GM19438 (cell line): ENCODE measurements around the gene FGGY.
"Not testable (repeated sequence)": the region's sequence is repeated elsewhere in the genome, so short reads cannot be mapped to it uniquely, and the experiment has no call there.

Experiments used
- ATAC-seq: cut with Tn5 transposase; IDR thresholded peaks from one replicate; pipeline ENCODE4 v1.9.1; 2021; ENCODE audit warnings: low read depth; ENCODE audit not compliant: unreplicated experiment

Gene FGGY

GRCh38 chr1:59561796-59562195 lies 264.9 kb downstream of the FGGY start:
- ATAC-seq, result no peak

GRCh38 chr1:59564192-59564891 lies 267.4 kb downstream of the FGGY start:
- no peak for ATAC-seq

- ATAC-seq, result no peak
These were observed 268.9 kb downstream of the FGGY start for GRCh38 chr1:59565611-59566410.

DNA sequence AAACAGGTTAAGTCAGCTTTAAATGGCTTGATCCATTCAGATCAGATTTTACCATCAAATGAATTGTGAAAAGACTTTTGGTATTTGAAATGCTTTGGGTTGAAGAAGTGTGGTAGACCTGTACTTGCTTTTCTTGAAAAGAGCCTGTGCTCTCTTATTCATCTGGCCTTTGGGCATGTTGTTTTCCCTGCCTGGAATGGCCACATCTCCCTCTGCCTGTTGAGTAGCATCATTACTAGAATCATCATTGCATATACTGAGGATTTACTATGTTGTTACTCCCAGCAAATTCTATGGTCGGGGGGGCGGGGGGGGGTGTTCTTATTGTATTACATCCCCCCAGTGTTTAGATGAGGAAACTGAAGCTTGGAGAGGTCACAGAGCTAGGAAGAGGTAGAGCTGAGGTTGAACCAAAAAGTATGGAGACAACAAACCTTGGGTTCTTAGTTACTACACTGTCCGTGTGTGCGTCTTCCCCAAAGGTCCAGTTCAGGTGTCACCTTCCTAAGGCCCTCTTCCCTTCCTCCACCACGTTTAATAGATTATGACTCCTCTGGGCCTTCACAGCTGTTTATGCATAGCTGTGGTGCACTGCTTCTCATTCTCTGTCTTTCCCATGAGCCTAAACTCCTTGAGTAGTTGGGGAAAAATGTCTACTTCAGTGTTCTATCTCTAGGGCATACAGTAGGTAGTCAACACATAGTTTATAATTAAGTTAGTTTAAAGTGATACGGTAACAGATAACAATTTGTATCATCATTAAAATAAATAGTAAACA lies 271.5 kb downstream of the FGGY start:
- no peak for ATAC-seq

- no peak for ATAC-seq
These were observed 272.3 kb downstream of the FGGY start for GRCh38 chr1:59569198-59569597.

DNA sequence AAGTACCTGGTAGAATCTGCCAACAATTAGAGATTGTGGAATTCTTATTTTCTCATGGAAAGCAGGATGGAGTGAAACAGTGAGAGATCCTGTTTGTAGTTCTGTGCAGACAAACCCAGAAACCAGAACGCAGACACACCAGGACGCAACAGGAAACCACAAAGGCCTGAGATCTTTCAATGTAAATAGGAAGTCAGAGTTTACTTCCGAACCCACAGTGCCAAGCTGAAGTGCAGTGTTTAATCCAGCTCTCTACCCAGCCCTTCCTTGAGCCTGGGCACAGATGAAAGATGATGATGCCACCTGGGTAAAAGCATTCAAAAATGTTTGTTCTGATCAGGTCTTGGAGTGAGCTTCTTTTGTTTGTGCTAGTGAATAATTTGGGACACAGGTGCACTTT lies 273.6 kb downstream of the FGGY start:
- ATAC-seq, result peak; percentile 76

GRCh38 chr1:59574085-59574484 lies 277.2 kb downstream of the FGGY start:
- ATAC-seq, result no peak

- ATAC-seq, result no peak
These were observed 280.9 kb downstream of the FGGY start for GRCh38 chr1:59577774-59578173.

DNA sequence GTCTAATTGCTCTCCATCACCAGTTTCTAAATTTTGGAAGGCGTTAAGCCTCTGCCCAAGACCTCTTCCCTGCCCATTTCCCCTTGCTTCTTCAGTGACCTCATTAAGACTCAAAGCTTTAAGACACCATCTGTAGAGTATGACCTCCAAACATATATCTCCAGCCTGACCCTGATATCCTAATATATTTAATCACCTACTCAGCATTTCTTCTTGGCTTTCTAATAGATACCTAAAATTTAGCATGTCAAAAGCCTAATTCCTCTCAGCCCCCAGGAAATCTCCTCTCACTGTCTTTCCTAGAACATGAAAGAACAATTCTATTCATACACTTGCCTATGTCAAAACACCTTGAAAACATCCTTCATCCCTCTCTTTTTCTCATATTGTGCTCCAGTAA lies 282.3 kb downstream of the FGGY start:
- no peak for ATAC-seq

DNA sequence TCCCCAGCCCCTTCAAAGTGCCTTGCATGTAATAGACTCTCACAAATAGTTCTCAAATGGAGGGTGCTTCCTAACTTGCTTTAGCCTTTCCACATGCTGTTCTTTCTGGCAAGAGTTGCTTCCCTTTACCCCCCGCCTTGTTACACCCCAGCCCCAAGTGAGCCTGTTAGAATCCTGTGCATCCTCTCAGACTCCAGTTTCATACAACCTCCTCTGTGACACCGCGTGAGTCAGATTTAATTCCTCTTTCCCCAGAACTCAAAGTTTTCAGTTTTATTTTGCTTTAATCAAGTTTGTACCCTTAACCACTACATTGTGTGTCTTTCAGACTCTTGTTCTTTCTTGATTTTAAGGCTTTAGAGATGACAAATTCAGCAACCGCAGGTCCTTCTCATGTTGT lies 283.4 kb downstream of the FGGY start:
- ATAC-seq, result no peak

- not testable (repeated sequence) for ATAC-seq
These were observed 295.5 kb downstream of the FGGY start for GRCh38 chr1:59592410-59592809.

DNA sequence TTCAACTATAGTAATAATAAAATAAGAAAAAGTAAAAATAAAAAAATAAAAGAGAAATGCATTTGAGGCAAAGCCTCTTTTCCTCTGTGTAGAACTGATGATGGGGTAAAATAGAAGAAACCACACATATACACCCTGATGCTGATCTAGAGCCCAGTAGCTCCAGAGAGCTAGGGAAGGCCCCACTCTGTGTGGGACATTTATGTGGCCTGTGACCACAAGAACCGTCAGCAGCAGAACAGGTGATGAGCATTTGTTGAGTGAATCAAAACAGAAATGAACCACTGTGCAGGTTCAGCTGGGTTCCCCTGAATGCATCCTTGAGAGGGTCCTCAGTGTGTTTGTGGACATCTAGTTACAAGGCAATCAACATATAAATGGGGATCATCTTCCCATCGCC lies 296.0 kb downstream of the FGGY start:
- ATAC-seq, result no peak

GRCh38 chr1:59593798-59594790 lies 297.2 kb downstream of the FGGY start:
- ATAC-seq, result no peak

GRCh38 chr1:59595774-59596173 lies 298.9 kb downstream of the FGGY start:
- ATAC-seq, result no peak

GRCh38 chr1:59596432-59596831 lies 299.5 kb downstream of the FGGY start:
- ATAC-seq, result no peak

- no peak for ATAC-seq
These were observed 300.1 kb downstream of the FGGY start for GRCh38 chr1:59596956-59597355.

DNA sequence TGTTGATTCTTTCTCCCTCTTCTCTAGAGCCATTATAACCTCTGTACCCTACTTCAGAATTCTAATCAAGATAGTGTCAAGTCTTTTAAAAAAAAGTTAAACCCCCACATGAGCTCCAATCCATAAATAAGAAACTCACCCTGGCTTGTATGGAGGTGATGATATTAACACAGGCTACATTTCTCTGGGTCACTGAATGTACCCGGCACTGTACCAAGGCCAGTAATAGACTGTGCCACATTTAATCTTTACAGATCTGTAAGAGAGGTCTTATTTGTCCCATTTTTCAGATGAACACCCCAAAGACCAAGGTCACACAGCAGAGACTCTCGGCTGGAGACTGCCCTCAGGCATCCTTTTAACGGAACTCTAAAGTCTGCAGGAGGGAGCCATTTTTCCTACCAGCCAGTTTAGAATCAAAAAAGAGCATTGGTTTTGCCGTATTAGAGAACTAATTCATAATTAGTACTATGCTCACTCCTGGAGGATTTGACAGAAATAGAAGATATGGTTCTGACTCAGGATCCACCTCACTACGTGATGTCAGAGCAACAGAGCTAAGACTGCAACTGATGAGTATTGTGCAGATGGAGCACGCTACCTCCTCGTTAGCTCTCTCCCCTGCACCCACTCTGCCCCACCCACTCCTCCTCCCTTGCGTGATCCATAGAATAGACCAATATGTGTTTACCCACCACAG lies 300.7 kb downstream of the FGGY start:
- ATAC-seq, result no peak

DNA sequence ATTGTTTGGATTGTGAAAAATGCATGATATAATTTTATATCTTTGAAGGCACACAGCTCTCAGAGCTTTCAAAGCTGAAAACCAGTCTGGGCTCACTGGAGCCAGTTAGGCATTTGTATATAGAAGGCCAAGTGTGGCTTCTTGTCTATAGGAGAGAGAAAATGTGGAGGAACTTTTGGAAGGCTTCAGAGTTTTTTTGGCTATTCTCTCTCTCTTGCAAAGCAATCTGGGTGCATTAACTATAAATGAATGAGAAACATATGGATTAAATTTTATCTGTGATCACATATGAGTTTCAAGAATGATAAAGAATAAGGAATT lies 301.2 kb downstream of the FGGY start:
- no peak for ATAC-seq

GRCh38 chr1:59601041-59601441 lies 304.1 kb downstream of the FGGY start:
- no peak for ATAC-seq

DNA sequence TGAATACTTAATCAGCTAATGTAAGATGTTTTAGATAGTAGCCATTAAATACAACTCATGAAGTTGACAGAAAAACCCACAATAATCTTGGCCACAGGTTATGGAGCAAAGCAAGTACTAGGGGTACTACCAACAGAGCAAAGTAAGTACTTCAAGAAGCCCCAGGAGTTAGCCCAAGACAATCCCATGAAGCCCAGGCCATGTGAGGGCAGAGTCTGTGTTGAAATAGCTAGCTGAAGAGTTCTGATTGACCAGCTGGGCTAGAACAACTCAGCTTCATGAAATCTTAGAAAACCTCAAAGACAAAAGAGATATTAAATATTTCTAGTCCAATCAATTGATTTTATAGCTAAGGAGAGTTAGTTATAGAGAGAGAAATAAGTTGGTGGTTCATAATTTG lies 304.9 kb downstream of the FGGY start:
- no peak for ATAC-seq
